ENCODE data around the gene SASH1.
A peak's percentile ranks its signal among the peaks of the same experiment; 100 is the strongest.

Gene SASH1

GRCh38 chr6:148459238-148459637, 116.6 kb downstream of the SASH1 start:
- ChIA-PET POLR2A (no interaction called here), CTCF (no interaction called here)
- no peak for TF ChIP-seq CTCF (IDR thresholded peaks at IDR 0.05; ENCODE audit: control extremely low read depth, extremely low read depth, low read depth, missing control alignments)
- no peak for DNase-seq (ENCODE audit: extremely low spot score)

GRCh38 chr6:148460876-148461646, 118.4 kb downstream of the SASH1 start:
- TF ChIP-seq CTCF (IDR thresholded peaks at IDR 0.05; ENCODE audit: control extremely low read depth, extremely low read depth, low read depth, missing control alignments) = no peak
- CTCF ChIA-PET = interaction anchor here (1.2 kb wide), 1 partner anchor 293 kb away, joined by 3 read pairs; no protein-coding TSS in a partner anchor
- POLR2A ChIA-PET = no interaction called here
- no peak for DNase-seq (ENCODE audit: extremely low spot score)

- ChIA-PET CTCF (interaction anchor here (2.1 to 3.2 kb wide), 3 partner anchors 9 to 317 kb away, joined by 6 to 26 read pairs (median 13); no protein-coding TSS in a partner anchor), POLR2A (no interaction called here)
- no peak for TF ChIP-seq CTCF (IDR thresholded peaks at IDR 0.05; ENCODE audit: control extremely low read depth, extremely low read depth, low read depth, missing control alignments)
- DNase-seq (ENCODE audit: extremely low spot score) = no peak
These were observed 119.4 kb downstream of the SASH1 start for GRCh38 chr6:148461986-148462577.

- DNase-seq (ENCODE audit: extremely low spot score) = no peak
- ChIA-PET CTCF (interaction anchor here (0.8 to 3.2 kb wide), 15 partner anchors 9 to 957 kb away, joined by 3 to 26 read pairs (median 4); no protein-coding TSS in a partner anchor), POLR2A (no interaction called here)
- no peak for TF ChIP-seq CTCF (IDR thresholded peaks at IDR 0.05; ENCODE audit: control extremely low read depth, extremely low read depth, low read depth, missing control alignments)
These were observed 121.0 kb downstream of the SASH1 start for GRCh38 chr6:148463671-148464070.

- peak; percentile 88 for TF ChIP-seq CTCF (IDR thresholded peaks at IDR 0.05; ENCODE audit: control extremely low read depth, extremely low read depth, low read depth, missing control alignments)
- POLR2A ChIA-PET = no interaction called here
- CTCF ChIA-PET = interaction anchor here (0.8 to 3.2 kb wide), 13 partner anchors 8 to 958 kb away, joined by 3 to 26 read pairs (median 4); no protein-coding TSS in a partner anchor
- peak; percentile 64 for DNase-seq (ENCODE audit: extremely low spot score)
These were observed 121.8 kb downstream of the SASH1 start for GRCh38 chr6:148464319-148465010.

- POLR2A ChIA-PET = no interaction called here
- CTCF ChIA-PET = interaction anchor here (1.0 to 3.2 kb wide), 8 partner anchors 15 to 958 kb away, joined by 3 to 26 read pairs (median 5); no protein-coding TSS in a partner anchor
- no peak for TF ChIP-seq CTCF (IDR thresholded peaks at IDR 0.05; ENCODE audit: control extremely low read depth, extremely low read depth, low read depth, missing control alignments)
- DNase-seq (ENCODE audit: extremely low spot score) = no peak
These were observed 122.3 kb downstream of the SASH1 start for GRCh38 chr6:148465011-148465335.

Measured in GM10248 (cell line).